Motor neuron (in vitro differentiated cells): ENCODE measurements around the gene SLC12A1. TPM values are rescaled to one million over a fixed set of nuclear protein-coding genes. Genes with fewer than 3 reads are reported as not detected.

Source experiments
- ATAC-seq, 8 experiments: fragments of 200-7000 bp; cut with Tn5 transposase; replicated peaks in 6 of 8; 2 replicates each; pipeline ENCODE4 v1.8.0; 2021; ENCODE audit warnings: mild to moderate bottlenecking in 8 of 8, moderate library complexity in 8 of 8
- H3K27ac ChIP-seq, 2 donors: fragments of 250-450 bp; sonication (Bioruptor Pico); 2 replicates each; pipeline ENCODE4 v1.9.0; 2021; ENCODE audit warnings: antibody characterized with exemption in 2 of 2, mild to moderate bottlenecking in 2 of 2, moderate library complexity in 1 of 2
- H3K4me1 ChIP-seq, 2 donors: fragments of 250-450 bp; sonication (Bioruptor Pico); replicated peaks in 1 of 2; 2 replicates each; pipeline ENCODE4 v1.6.1; 2021; ENCODE audit warnings: antibody characterized with exemption in 2 of 2, mild to moderate bottlenecking in 2 of 2, moderate library complexity in 1 of 2
- H3K4me3 ChIP-seq, 5 donors: fragments of 250-450 bp; sonication (Bioruptor Pico); 2 replicates each; pipeline ENCODE4 v1.9.0; 2021; ENCODE audit warnings: antibody characterized with exemption in 5 of 5, mild to moderate bottlenecking in 5 of 5, moderate library complexity in 4 of 5
- WGBS, 10 experiments: fragments of 450-650 bp; shearing (Covaris generic); methylation state at CpG; one replicate each; pipeline ENCODE4 v1.0.0; 2022; 5-methylcytosine and 5-hydroxymethylcytosine counted together
- in situ Hi-C, 9 experiments: fragments of 400-800 bp; cut with MboI; loops; one replicate each; pipeline ENCODE4 v1.15.0; 2021; ENCODE audit warnings: low sequenced_read_pairs in 9 of 9, low pct_unique_long_range_greater_than_20kb in 2 of 9; ENCODE audit not compliant: unreplicated experiment in 9 of 9
- total RNA-seq, 8 experiments: library from RNA; unstranded; fragments of 300-600 nt; gene quantifications; 2 replicates each; pipeline versions ENCODE4 v1.2.3 to v1.2.4, GENCODE V29; 2022

Gene SLC12A1
- total RNA-seq, 8 experiments from 2014 or later: 0.05 to 23.0 (median 0.25) TPM; not detected in 1

- Histone ChIP-seq H3K4me3 (no peak overlapping the region), H3K27ac (no peak overlapping the region), H3K4me1 (no peaks in the 10 kb centered on the region)
- WGBS, 10 experiments: 0 to 67% (median 41%) methylated on average over 2 to 6 of the region's 6 CpGs
- in situ Hi-C loops: loop anchor here in 2 of 9 experiments (25.0 kb wide), 1 partner anchor 1063 kb away; no protein-coding TSS in a partner anchor
- ATAC-seq: peak in 7 of 8 experiments; percentile 43 to 67 (median 51)
Observed at GRCh38 chr15:48250640-48251076, 44.6 kb downstream of the SLC12A1 start.

GRCh38 chr15:48253172-48253571, 47.1 kb downstream of the SLC12A1 start:
- H3K4me1 ChIP-seq: no peaks in the 10 kb centered on the region
- ATAC-seq: peak in 2 of 8 experiments; percentile 22 to 52
- in situ Hi-C loops: loop anchor here in 2 of 9 experiments (25.0 kb wide), 1 partner anchor 1066 kb away; no protein-coding TSS in a partner anchor
- no peak overlapping the region for H3K4me3 ChIP-seq
- WGBS, 10 experiments: 0 to 100% (median 80%) methylated on average over 1 to 4 of the region's 4 CpGs; no CpG with 5 or more reads in 1 of the 10 experiments
- no peak overlapping the region for H3K27ac ChIP-seq

DNA sequence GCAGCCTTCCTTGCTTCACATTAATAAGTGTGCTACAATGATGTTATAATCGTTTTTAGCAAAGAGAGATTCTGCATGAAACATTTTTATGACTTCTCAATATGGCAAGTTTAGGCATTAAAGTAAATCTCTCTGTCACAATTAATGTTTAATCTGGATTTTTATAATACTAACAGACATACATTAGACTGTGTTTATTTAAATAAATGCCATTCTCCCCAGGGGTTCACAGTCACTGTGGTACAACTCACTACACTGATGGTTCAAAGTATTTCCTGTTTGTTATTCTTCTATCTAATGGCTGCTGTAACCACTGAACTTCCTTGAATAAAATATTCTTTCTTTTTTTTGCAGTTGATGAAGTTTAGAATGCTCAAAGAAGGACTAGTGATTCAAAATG, 59.0 kb downstream of the SLC12A1 start:
- Histone ChIP-seq H3K27ac (no peak overlapping the region), H3K4me1 (peaks cover 4 to 27% of the 10 kb centered on the region in 2 donors), H3K4me3 (no peak overlapping the region)
- 0 to 80% (median 44%) methylated on average over 1 of the region's 1 CpG; no CpG with 5 or more reads in 1 of the 10 experiments for WGBS, 10 experiments
- in situ Hi-C loops: loop anchor here in 2 of 9 experiments (25.0 kb wide), 1 partner anchor 1078 kb away; no protein-coding TSS in a partner anchor
- ATAC-seq: no peak

- no peak overlapping the region for H3K4me3 ChIP-seq
- WGBS, 10 experiments: 0 to 100% (median 71%) methylated on average over 1 to 4 of the region's 4 CpGs; no CpG with 5 or more reads in 3 of the 10 experiments
- ATAC-seq: peak in 5 of 8 experiments; percentile 38 to 78 (median 62)
- in situ Hi-C loops: loop anchor here in 2 of 9 experiments (25.0 kb wide), 1 partner anchor 1079 kb away; no protein-coding TSS in a partner anchor
- H3K4me1 ChIP-seq: peaks cover 4 to 27% of the 10 kb centered on the region in 2 donors
- H3K27ac ChIP-seq: no peak overlapping the region
Observed at GRCh38 chr15:48266024-48266689, 60.1 kb downstream of the SLC12A1 start.

GRCh38 chr15:48267766-48268165, 61.7 kb downstream of the SLC12A1 start:
- ATAC-seq: peak in 2 of 8 experiments; percentile 21 to 30
- Histone ChIP-seq H3K27ac (no peak overlapping the region), H3K4me1 (peaks cover 4 to 27% of the 10 kb centered on the region in 2 donors), H3K4me3 (no peak overlapping the region)
- in situ Hi-C loops: loop anchor here in 2 of 9 experiments (25.0 kb wide), 1 partner anchor 1080 kb away; no protein-coding TSS in a partner anchor
- WGBS, 10 experiments: 0 to 71% (median 38%) methylated on average over 1 to 3 of the region's 3 CpGs; no CpG with 5 or more reads in 2 of the 10 experiments

- no peak overlapping the region for H3K4me3 ChIP-seq
- peaks cover under 1 to 7% of the 10 kb centered on the region in 2 donors for H3K4me1 ChIP-seq
- no peak overlapping the region for H3K27ac ChIP-seq
- ATAC-seq: no peak
- WGBS, 10 experiments: 0 to 88% (median 59%) methylated on average over 1 to 4 of the region's 4 CpGs; no CpG with 5 or more reads in 3 of the 10 experiments
- in situ Hi-C loops: loop anchor here in 2 of 9 experiments (25.0 kb wide), 1 partner anchor 1086 kb away; no protein-coding TSS in a partner anchor
Observed at GRCh38 chr15:48273049-48273448, 66.9 kb downstream of the SLC12A1 start.

DNA sequence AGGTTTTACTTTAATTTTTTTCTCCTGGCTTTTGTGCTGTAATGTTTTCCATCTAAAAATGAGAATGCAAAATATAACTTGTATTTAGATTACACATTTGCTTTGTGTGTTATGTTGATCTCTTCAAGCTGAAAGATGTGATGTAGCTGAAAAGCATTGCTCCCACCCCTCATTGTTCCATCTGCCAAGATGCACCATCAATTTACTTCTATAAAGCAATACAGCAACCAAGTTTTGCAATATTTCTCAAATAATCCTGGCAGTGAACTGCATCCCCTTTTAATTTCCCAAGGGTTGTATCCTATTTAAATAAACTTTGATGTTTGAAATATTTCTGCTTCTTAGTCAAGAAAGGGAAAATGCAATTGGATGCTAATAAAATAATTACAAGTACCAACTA, 72.6 kb downstream of the SLC12A1 start:
- H3K27ac ChIP-seq: no peak overlapping the region
- ATAC-seq: no peak
- in situ Hi-C loops: loop anchor here in 1 of 9 experiments (25.0 kb wide), 1 partner anchor 1091 kb away; no protein-coding TSS in a partner anchor
- H3K4me1 ChIP-seq: peaks cover 41% of the 10 kb centered on the region in 2 donors
- no peak overlapping the region for H3K4me3 ChIP-seq

DNA sequence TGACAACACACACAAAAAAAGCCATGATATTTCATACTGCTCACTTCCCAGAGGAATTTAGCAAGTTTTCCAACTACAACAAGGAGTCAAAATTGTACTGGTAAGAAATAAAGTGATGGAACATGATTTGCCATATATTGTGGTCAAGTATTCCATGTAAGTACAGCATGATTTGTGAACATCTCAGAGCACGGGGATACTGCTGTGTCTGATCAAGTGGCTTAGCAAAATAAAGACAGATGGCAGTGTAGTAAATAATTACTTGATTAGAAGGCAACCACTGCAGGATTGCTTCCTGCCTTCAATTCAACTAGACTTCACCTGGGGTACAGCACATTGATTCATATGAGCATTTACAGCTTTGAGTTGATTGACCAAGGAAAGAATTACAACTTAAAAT, 73.5 kb downstream of the SLC12A1 start:
- in situ Hi-C loops: loop anchor here in 2 of 9 experiments (10.0 to 25.0 kb wide), 2 partner anchors 1085 to 1092 kb away; no protein-coding TSS in a partner anchor
- peak in 2 of 8 experiments; percentile 39 to 49 for ATAC-seq
- Histone ChIP-seq H3K27ac (no peak overlapping the region), H3K4me3 (no peak overlapping the region), H3K4me1 (peaks cover 44 to 45% of the 10 kb centered on the region in 2 donors)
- WGBS, 10 experiments: 0 to 29% (median 18%) methylated on average over 1 of the region's 1 CpG; no CpG with 5 or more reads in 2 of the 10 experiments

GRCh38 chr15:48281674-48282073, 75.6 kb downstream of the SLC12A1 start:
- Histone ChIP-seq H3K4me1 (peaks cover 47 to 52% of the 10 kb centered on the region in 2 donors), H3K4me3 (no peak overlapping the region), H3K27ac (no peak overlapping the region)
- WGBS, 10 experiments: 27 to 89% (median 60%) methylated on average over 2 to 4 of the region's 4 CpGs; no CpG with 5 or more reads in 1 of the 10 experiments
- in situ Hi-C loops: loop anchor here in 2 of 9 experiments (10.0 to 25.0 kb wide), 2 partner anchors 1087 to 1094 kb away; no protein-coding TSS in a partner anchor
- no peak for ATAC-seq

DNA sequence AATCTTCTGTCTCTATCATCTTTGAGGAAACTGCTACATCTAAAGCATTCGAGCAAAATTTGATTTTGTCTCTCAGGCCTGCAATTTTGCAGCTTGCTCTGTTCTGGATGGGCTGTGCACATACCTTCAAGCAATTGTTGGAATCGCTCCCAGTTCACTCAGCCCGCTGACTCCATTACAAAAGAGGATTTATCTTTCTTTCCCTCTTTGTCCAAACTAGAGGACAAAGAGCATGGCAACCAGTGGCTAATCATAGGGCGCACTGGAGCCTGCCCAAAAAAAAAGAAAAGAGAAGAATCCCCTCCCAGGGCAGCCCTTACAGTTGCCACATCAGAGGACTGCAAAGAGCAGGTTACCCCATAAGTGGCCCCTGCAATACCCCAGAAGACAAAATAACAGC, 76.1 kb downstream of the SLC12A1 start:
- in situ Hi-C loops: loop anchor here in 2 of 9 experiments (10.0 to 25.0 kb wide), 2 partner anchors 1087 to 1095 kb away; no protein-coding TSS in a partner anchor
- 17 to 60% (median 36%) methylated on average over 1 to 4 of the region's 4 CpGs; no CpG with 5 or more reads in 2 of the 10 experiments for WGBS, 10 experiments

DNA sequence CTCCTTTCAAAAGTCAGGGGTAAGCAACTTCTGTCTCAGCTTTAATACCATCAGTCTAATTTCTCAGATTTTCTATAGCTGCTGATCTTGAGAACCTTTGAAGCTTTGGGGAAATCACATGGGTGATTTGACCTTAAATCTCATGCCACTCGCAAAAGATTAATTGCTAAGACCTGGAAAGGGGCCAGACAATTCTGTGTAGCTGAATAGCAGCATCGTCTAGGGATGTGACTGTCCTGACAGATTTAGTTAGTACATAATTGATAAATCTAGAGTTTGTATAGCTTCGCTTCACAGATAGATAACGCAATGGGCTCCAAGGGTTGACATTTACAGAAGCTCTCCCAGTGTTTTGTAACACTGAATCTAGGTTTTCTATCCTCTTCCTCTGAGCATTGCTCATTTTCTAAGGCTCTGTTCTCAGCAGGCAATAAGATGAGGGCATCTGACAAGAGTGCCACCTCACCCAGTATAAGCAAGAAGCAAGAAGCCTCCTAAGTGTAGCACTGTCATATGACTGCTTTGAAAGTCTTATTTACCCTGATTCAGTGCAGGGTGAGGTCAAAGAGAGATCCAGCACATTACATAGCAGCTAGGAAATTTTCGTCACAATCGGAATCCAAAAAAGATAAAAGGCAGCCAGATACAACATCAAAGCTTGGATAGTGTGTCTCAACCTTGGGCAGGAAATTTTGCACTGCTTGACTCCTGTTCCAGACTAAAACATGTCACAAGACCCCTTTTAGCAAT, 77.5 kb downstream of the SLC12A1 start:
- 0 to 67% (median 54%) methylated on average over 1 to 6 of the region's 6 CpGs; no CpG with 5 or more reads in 2 of the 10 experiments for WGBS, 10 experiments
- Histone ChIP-seq H3K4me3 (no peak overlapping the region), H3K27ac (no peak overlapping the region), H3K4me1 (peaks cover 43 to 46% of the 10 kb centered on the region in 2 donors)
- peak in 5 of 8 experiments; percentile 49 to 77 (median 75) for ATAC-seq
- in situ Hi-C loops: loop anchor here in 2 of 9 experiments (10.0 to 25.0 kb wide), 2 partner anchors 1089 to 1096 kb away; no protein-coding TSS in a partner anchor

More for the DNA sequence above, 76.1 kb downstream of the SLC12A1 start:
- Histone ChIP-seq H3K4me1 (peaks cover 47 to 52% of the 10 kb centered on the region in 2 donors), H3K4me3 (no peak overlapping the region), H3K27ac (no peak overlapping the region)
- peak in 5 of 8 experiments; percentile 49 to 82 (median 76) for ATAC-seq
